HepG2 (cell line): ENCODE data around the gene SMIM41. TPM values are rescaled to one million over a fixed set of nuclear protein-coding genes. Genes with fewer than 3 reads are reported as not detected.

Source experiments
- ATAC-seq: fragments of 200-7000 bp; cut with Tn5 transposase; 3 replicates; pipeline ENCODE4 v1.9.1; 2020; ENCODE audit warnings: mild to moderate bottlenecking, moderate library complexity
- BruUV-seq: library from RNA; stranded (reverse); fragments of 400-500 nt; replicated peaks from 2 replicates; lab custom pipeline; 2021; lab: Mats Ljungman, UMichigan
- CTCF ChIA-PET: fragments of 300-600 bp; formaldehyde crosslinking; extraction: SDS; loops from one replicate; lab custom pipeline; 2021; ENCODE audit warnings: low total read pairs, inconsistent platforms, low intra/inter-chr PET ratio; lab: Yijun Ruan, JAX
- POLR2A ChIA-PET: fragments of 350-600 bp; sonication (Branson Sonifier 250); formaldehyde crosslinking; loops from one replicate; lab custom pipeline; 2020; ENCODE audit warnings: antibody characterized with exemption, inconsistent platforms; lab: Yijun Ruan, JAX
- DNase-seq: peaks from one replicate; pipeline ENCODE4 v3.0.0-alpha.2; 2015; ENCODE audit warnings: low spot score
- FAIRE-seq: peaks from 3 replicates; lab custom pipeline; 2011; peaks lifted over from hg19 to GRCh38; lab: Jason Lieb, UNC
- H2AFZ ChIP-seq: one replicate; pipeline ENCODE4 v1.6.1; 2011; ENCODE audit warnings: low read length, inconsistent platforms
- H3K27ac ChIP-seq: fragments of 300-600 bp; 3 replicates; pipeline ENCODE4 v1.8.0; 2011; ENCODE audit warnings: mixed run types, mild to moderate bottlenecking, mixed read lengths, low read length, inconsistent platforms; ENCODE audit not compliant: insufficient read depth; ENCODE audit errors: extremely low read length
- H3K27me3 ChIP-seq, 2 experiments: fragments of 200-600 bp in 1 of 2; 2 replicates in 1 of 2; 3 replicates in 1 of 2; pipeline versions ENCODE4 v1.6.0 to v1.8.0; 2011; ENCODE audit warnings: low read length in 2 of 2, mild to moderate bottlenecking in 2 of 2, moderate library complexity in 2 of 2, inconsistent platforms in 1 of 2; ENCODE audit not compliant: insufficient read depth in 2 of 2, control insufficient read depth in 1 of 2
- H3K36me3 ChIP-seq, 2 experiments: fragments of 200-600 bp in 1 of 2; replicated peaks in 1 of 2; 2 replicates in 1 of 2; 3 replicates in 1 of 2; pipeline versions ENCODE4 v1.5.1 to v1.8.0; 2011; ENCODE audit warnings: low read length in 2 of 2, inconsistent platforms in 1 of 2; ENCODE audit not compliant: insufficient read depth in 2 of 2, control insufficient read depth in 1 of 2
- H3K4me1 ChIP-seq: 2 replicates; pipeline ENCODE4 v1.5.1; 2012; ENCODE audit warnings: low read length, inconsistent platforms; ENCODE audit not compliant: insufficient read depth
- H3K4me2 ChIP-seq: 2 replicates; pipeline ENCODE4 v1.6.0; 2011; ENCODE audit warnings: low read depth, low read length, inconsistent platforms
- H3K4me3 ChIP-seq, 3 experiments: fragments of 200-600 bp in 1 of 3; sonication (generic), shearing (Covaris generic) in 1 of 3; replicated peaks in 1 of 3; 2 replicates each; pipeline ENCODE4 v1.5.1; 2011 to 2016; ENCODE audit warnings: low read length in 3 of 3, inconsistent platforms in 2 of 3, low read depth in 2 of 3, mild to moderate bottlenecking in 2 of 3, control low read depth in 1 of 3, mixed read lengths in 1 of 3; ENCODE audit not compliant: insufficient read depth in 1 of 3
- H3K79me2 ChIP-seq: one replicate; pipeline ENCODE4 v1.6.1; 2011; ENCODE audit warnings: low read length, inconsistent platforms; ENCODE audit not compliant: insufficient read depth
- H3K9ac ChIP-seq: 2 replicates; pipeline ENCODE4 v1.6.0; 2011; ENCODE audit warnings: mild to moderate bottlenecking, low read depth, low read length, inconsistent platforms; ENCODE audit not compliant: insufficient read depth
- H3K9me3 ChIP-seq: 2 replicates; pipeline ENCODE4 v1.5.1; 2012; ENCODE audit warnings: mild to moderate bottlenecking, low read length
- H4K20me1 ChIP-seq: 2 replicates; pipeline ENCODE4 v1.6.0; 2011; ENCODE audit warnings: inconsistent platforms, mild to moderate bottlenecking, low read length, moderate library complexity; ENCODE audit not compliant: insufficient read depth
- CEBPZ ChIP-seq: IDR thresholded peaks from 2 replicates; pipeline ENCODE4 v1.6.1; 2012; ENCODE audit warnings: low read length, improper control_type of control experiment
- CHCHD3 ChIP-seq: sonication (generic); formaldehyde crosslinking; IDR thresholded peaks from 2 replicates; pipeline ENCODE4 v1.8.0; 2022; ENCODE audit warnings: mild to moderate bottlenecking, missing genetic modification reagents, moderate library complexity
- FOXM1 ChIP-seq: sonication (generic); formaldehyde crosslinking; IDR thresholded peaks from 2 replicates; pipeline ENCODE4 v1.5.0; 2020; ENCODE audit warnings: missing genetic modification reagents
- HBP1 ChIP-seq: IDR thresholded peaks from 2 replicates; pipeline ENCODE4 v1.6.1; 2016; ENCODE audit warnings: low read depth, control low read depth
- KLF6 ChIP-seq: IDR thresholded peaks from 2 replicates; pipeline ENCODE4 v1.8.0; 2016; ENCODE audit warnings: missing biosample characterization, missing genetic modification reagents
- PAWR ChIP-seq: sonication (generic); formaldehyde crosslinking; IDR thresholded peaks from 2 replicates; pipeline ENCODE4 v1.4.0; 2020; ENCODE audit warnings: missing genetic modification reagents, mild to moderate bottlenecking, borderline replicate concordance
- REL ChIP-seq: sonication (generic); formaldehyde crosslinking; conservative IDR thresholded peaks from 2 replicates; pipeline ENCODE4 v1.8.0; 2022; ENCODE audit warnings: mild to moderate bottlenecking, missing genetic modification reagents, moderate library complexity
- TARDBP ChIP-seq: sonication (generic); formaldehyde crosslinking; IDR thresholded peaks from 2 replicates; pipeline ENCODE4 v1.8.0; 2022; ENCODE audit warnings: mild to moderate bottlenecking, missing genetic modification reagents
- ZNF501 ChIP-seq: sonication (generic); formaldehyde crosslinking; IDR thresholded peaks from 2 replicates; pipeline ENCODE4 v1.5.1; 2020; ENCODE audit warnings: mild to moderate bottlenecking, moderate library complexity, missing genetic modification reagents
- ZNF503 ChIP-seq: sonication (generic); formaldehyde crosslinking; IDR thresholded peaks from 2 replicates; pipeline ENCODE4 v1.4.0; 2020; ENCODE audit warnings: missing genetic modification reagents
- ZNF644 ChIP-seq: IDR thresholded peaks from 2 replicates; pipeline ENCODE4 v1.6.1; 2016; ENCODE audit warnings: low read depth
- ZNF646 ChIP-seq: sonication (generic); formaldehyde crosslinking; IDR thresholded peaks from 2 replicates; pipeline ENCODE4 v1.9.0; 2021; ENCODE audit warnings: mild to moderate bottlenecking, missing genetic modification reagents
- WGBS: methylation state at CpG from one replicate; pipeline ENCODE4 v1.1.6; 2017; ENCODE audit warnings: low lambda C conversion rate; 5-methylcytosine and 5-hydroxymethylcytosine counted together
- in situ Hi-C: cut with HindIII; loops from 2 replicates; pipeline ENCODE4 v1.10.0; 2017; ENCODE audit warnings: low pct_unique_long_range_greater_than_20kb; ENCODE audit not compliant: extremely low pct_ligation_motif_present
- intact Hi-C: fragments of 100-400 bp; cut with micrococcal nuclease; formaldehyde crosslinking; loops from one replicate; pipeline ENCODE4 v1.10.0; 2022; ENCODE audit not compliant: unreplicated experiment
- polyA plus RNA-seq, 8 experiments: library from polyadenylated mRNA; depleted of rRNA in 3 of 8; stranded (reverse) in 7 of 8; unstranded in 1 of 8; fragments of >200 nt; fragmentation: Illumina TruSeq in 4 of 8; extraction: Trizol in 4 of 8; gene quantifications; 2 replicates each; pipeline versions ENCODE4 v1.2.1 to v1.2.3, GENCODE V29; 2011 to 2016; ENCODE audit warnings: low read depth in 4 of 8, missing spikeins in 1 of 8, mixed read lengths in 1 of 8; ENCODE audit not compliant: insufficient read depth in 1 of 8
- total RNA-seq, 5 experiments: library from RNA; depleted of rRNA; stranded (reverse); fragments of >200 nt; fragmentation: Illumina TruSeq; extraction: Trizol; gene quantifications; 2 replicates each; pipeline ENCODE4 v1.2.3, GENCODE V29; 2016; ENCODE audit warnings: low read depth in 1 of 5

Gene SMIM41
- total and polyA plus RNA-seq, 2 of the 13 experiments (the other 11 are each of a cell fraction or from before 2014, with no cell fraction given): not detected

GRCh38 chr12:52035190-52035589 lies 44.3 kb upstream of the SMIM41 start:
- Histone ChIP-seq H3K4me2 (no peak overlapping the region), H3K36me3 (no peaks in the 10 kb centered on the region), H2AFZ (no peak overlapping the region), H3K27ac (no peak overlapping the region), H3K9ac (no peak overlapping the region), H3K27me3 (peaks cover 3 to 46% of the 10 kb centered on the region in 2 experiments; a peak in 4 of 5 replicates), H3K4me3 (no peak overlapping the region), H4K20me1 (no peaks in the 10 kb centered on the region), H3K9me3 (no peaks in the 10 kb centered on the region), H3K79me2 (no peaks in the 10 kb centered on the region), H3K4me1 (peaks cover 58% of the 10 kb centered on the region)
- WGBS: 83% methylated on average over 4 of the region's 4 CpGs
- intact Hi-C loops: no loop called here
- FAIRE-seq: no peak
- POLR2A ChIA-PET: no interaction called here
- in situ Hi-C loops: no loop called here
- ATAC-seq: no peak
- no TSS peak for BruUV-seq
- no peak for DNase-seq
- CTCF ChIA-PET: no interaction called here
- TF ChIP-seq REL (CRISPR knock-in tag) (no peak), ZNF646 (CRISPR knock-in tag) (no peak), ZNF503 (no peak), TARDBP (no peak), PAWR (no peak), HBP1 (CRISPR knock-in tag) (no peak), KLF6 (CRISPR knock-in tag) (no peak), CHCHD3 (no peak), FOXM1 (CRISPR knock-in tag) (no peak), CEBPZ (no peak), ZNF644 (CRISPR knock-in tag) (no peak), ZNF501 (no peak)
